H1 (cell line): ENCODE results near the gene TRDN.

Experiments used
- CTCF ChIP-seq, 3 experiments: IDR thresholded peaks; 1 replicate in 2 of 3; 2 replicates in 1 of 3; pipeline versions ENCODE4 v1.5.1 to v1.6.1; 2011; ENCODE audit warnings: low read length in 3 of 3, mild to moderate bottlenecking in 3 of 3, inconsistent platforms in 2 of 3, low read depth in 1 of 3, moderate library complexity in 1 of 3; ENCODE audit not compliant: insufficient read depth in 1 of 3; ENCODE audit errors: control extremely low read depth in 1 of 3
- EZH2 ChIP-seq: fragments of 200-600 bp; sonication (generic); IDR thresholded peaks from 2 replicates; pipeline ENCODE4 v1.7.1; 2012; ENCODE audit warnings: low read depth, mild to moderate bottlenecking, moderate library complexity, low read length, inconsistent platforms; ENCODE audit not compliant: severe bottlenecking
- HDAC2 ChIP-seq, 2 experiments: fragments of 300-600 bp in 1 of 2; sonication (generic) in 1 of 2; IDR thresholded peaks; 2 replicates each; pipeline ENCODE4 v1.6.1; 2011 to 2012; ENCODE audit warnings: low read depth in 2 of 2, low read length in 2 of 2, mild to moderate bottlenecking in 2 of 2, moderate library complexity in 2 of 2, borderline replicate concordance in 1 of 2, inconsistent platforms in 1 of 2
- JUN ChIP-seq: IDR thresholded peaks from 2 replicates; pipeline ENCODE4 v1.6.1; 2011; ENCODE audit warnings: low read depth, mild to moderate bottlenecking, improper control_type of control experiment, low read length
- JUND ChIP-seq: IDR thresholded peaks from 2 replicates; pipeline ENCODE4 v1.6.1; 2011; ENCODE audit warnings: mild to moderate bottlenecking, improper control_type of control experiment, low read length
- NRF1 ChIP-seq: IDR thresholded peaks from 2 replicates; pipeline ENCODE4 v1.6.1; 2011; ENCODE audit warnings: mild to moderate bottlenecking, low read depth, low read length, improper control_type of control experiment
- POLR2A ChIP-seq, 2 experiments: IDR thresholded peaks; 1 replicate in 1 of 2; 2 replicates in 1 of 2; pipeline ENCODE4 v1.6.1; 2011; ENCODE audit warnings: low read depth in 2 of 2, low read length in 2 of 2, mild to moderate bottlenecking in 2 of 2; ENCODE audit errors: control extremely low read depth in 1 of 2
- SIN3A ChIP-seq, 2 experiments: IDR thresholded peaks in 1 of 2; conservative IDR thresholded peaks in 1 of 2; 2 replicates each; pipeline ENCODE4 v1.6.1; 2011 to 2012; ENCODE audit warnings: low read length in 2 of 2, improper control_type of control experiment in 1 of 2, low read depth in 1 of 2, mild to moderate bottlenecking in 1 of 2
- SRF ChIP-seq: IDR thresholded peaks from 2 replicates; pipeline ENCODE4 v1.6.1; 2011; ENCODE audit warnings: mild to moderate bottlenecking, low read depth, low read length, moderate library complexity
- ZNF274 ChIP-seq: IDR thresholded peaks from 2 replicates; pipeline ENCODE4 v1.7.0; 2012; ENCODE audit warnings: low read length, borderline replicate concordance; ENCODE audit errors: extremely low read depth
- TF ChIP-seq, protein P1 (sequence below): IDR thresholded peaks from 2 replicates; pipeline ENCODE4 v1.6.1; 2011; ENCODE audit warnings: low read depth, mild to moderate bottlenecking, low read length; ENCODE audit not compliant: insufficient read depth

GRCh38 chr6:123541462-123541861 lies 95.3 kb downstream of the TRDN start:
- TF ChIP-seq POLR2A (IDR thresholded peaks at IDR 0.05; ENCODE audit: control extremely low read depth in 1 of 2, low read depth in 2 of 2, low read length in 2 of 2) (no peak), SRF (no peak), NRF1 (no peak), JUND (no peak), SIN3A (conservative IDR thresholded peaks at IDR 0.05 in 1 of 2, IDR thresholded peaks at IDR 0.05 in 1 of 2; ENCODE audit: low read depth in 1 of 2, low read length in 2 of 2) (no peak), HDAC2 (IDR thresholded peaks at IDR 0.05; ENCODE audit: borderline replicate concordance in 1 of 2, low read depth in 2 of 2, low read length in 2 of 2) (no peak), EZH2 (no peak), CTCF (IDR thresholded peaks at IDR 0.05; ENCODE audit: control extremely low read depth in 1 of 3, insufficient read depth in 1 of 3, low read depth in 1 of 3, low read length in 3 of 3) (no peak), JUN (no peak), ZNF274 (no peak)
- TF ChIP-seq, protein P1, sequence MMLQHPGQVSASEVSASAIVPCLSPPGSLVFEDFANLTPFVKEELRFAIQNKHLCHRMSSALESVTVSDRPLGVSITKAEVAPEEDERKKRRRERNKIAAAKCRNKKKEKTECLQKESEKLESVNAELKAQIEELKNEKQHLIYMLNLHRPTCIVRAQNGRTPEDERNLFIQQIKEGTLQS, result no peak
